Hypothalamus (tissue), 51 donors: ENCODE measurements around the gene FETUB.
"Not testable (repeated sequence)": the region's sequence is repeated elsewhere in the genome, so short reads cannot be mapped to it uniquely, and the experiment has no call there.

Source experiments
- DNase-seq, 51 donors: peaks; one replicate each; lab custom pipeline; 2025; lab: John Stamatoyannopoulos, UW

FETUB gene

GRCh38 chr3:186668426-186668825 lies 28.2 kb downstream of the FETUB start:
- no peak for DNase-seq

DNA sequence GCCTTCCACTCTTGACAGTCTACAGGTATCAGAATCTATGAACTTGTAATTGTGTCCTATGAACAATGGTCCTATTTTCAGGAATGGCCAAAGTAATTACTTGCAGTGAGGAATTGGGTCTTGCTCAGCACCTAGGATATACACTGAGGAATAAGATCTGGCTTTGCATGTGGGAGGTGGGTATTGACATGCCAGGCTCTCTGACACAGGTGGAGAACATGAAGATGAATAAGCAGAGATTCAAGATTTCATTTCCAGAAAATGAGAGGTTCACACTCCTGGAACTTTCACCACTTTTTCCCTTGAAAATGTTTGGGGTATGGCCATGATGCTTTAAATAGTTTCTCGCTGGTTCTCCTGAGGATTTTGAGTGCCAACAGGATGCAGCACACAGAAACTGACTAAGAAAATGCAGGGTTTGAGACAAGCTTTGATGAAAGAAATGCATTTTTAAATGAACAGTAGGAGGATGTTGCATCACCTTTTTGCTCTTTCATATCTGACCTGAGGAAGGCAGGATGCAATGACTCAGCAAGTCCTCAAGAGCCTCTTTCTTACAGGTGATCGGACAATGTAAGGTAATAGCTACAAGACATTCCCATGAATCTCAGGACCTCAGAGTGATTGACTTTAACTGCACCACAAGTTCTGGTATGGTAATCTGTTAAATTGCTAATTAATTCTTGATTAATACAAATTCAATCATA lies 29.3 kb downstream of the FETUB start:
- no peak for DNase-seq

GRCh38 chr3:186670155-186670554 lies 30.0 kb downstream of the FETUB start:
- no peak for DNase-seq

GRCh38 chr3:186671051-186671450 lies 30.9 kb downstream of the FETUB start:
- DNase-seq, result no peak

- DNase-seq, result no peak
These were observed 38.4 kb downstream of the FETUB start for GRCh38 chr3:186678604-186679003.

- DNase-seq, result no peak
These were observed 39.0 kb downstream of the FETUB start for GRCh38 chr3:186679151-186679550.

GRCh38 chr3:186680869-186681268 lies 40.7 kb downstream of the FETUB start:
- DNase-seq, result no peak

DNA sequence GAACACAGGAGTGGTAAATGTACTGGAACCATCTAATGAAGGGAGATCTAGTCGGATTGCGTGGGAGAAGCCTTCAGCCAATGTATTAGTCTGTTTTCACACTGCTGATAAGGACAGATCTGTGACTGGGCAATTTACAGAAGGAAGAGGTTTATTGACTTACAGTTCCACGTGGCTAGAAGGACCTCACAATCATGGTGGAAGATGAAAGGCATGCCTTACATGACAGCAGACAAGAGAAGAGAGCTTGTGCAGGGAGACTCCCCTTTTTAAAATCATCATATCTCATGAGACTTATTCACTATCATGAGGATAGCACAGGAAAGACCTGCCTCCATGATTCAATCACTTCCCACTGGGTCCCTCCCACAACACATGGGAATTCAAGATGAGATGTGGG lies 42.6 kb downstream of the FETUB start:
- no peak for DNase-seq

GRCh38 chr3:186683979-186684378 lies 43.8 kb downstream of the FETUB start:
- DNase-seq, result no peak

- DNase-seq, result not testable (repeated sequence)
These were observed 46.3 kb downstream of the FETUB start for GRCh38 chr3:186686475-186686874.

DNA sequence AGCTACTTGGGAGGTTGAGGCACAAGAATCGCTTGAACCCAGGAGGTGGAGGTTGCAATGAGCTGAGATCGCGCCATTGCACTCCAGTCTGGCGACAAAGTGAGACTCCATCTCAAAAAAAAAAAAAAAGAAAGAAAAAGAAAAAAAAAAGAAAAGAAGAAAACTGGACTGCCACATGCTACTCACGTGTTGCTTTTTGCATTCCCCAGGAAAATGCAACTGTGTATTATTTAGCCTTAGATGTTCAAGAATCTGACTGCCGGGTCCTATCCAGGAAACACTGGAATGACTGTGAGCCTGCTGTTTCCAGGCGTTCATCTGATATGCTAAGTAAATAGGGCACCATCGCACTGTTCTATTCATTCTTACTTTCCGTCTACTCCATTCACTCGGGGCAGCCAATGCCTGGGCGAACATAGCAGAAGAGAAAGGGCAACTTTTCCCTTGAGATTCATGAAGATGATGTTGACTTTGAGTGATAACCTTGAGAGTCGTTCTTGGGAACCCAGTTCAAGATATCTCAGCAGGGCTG lies 47.0 kb downstream of the FETUB start:
- DNase-seq, result no peak

DNA sequence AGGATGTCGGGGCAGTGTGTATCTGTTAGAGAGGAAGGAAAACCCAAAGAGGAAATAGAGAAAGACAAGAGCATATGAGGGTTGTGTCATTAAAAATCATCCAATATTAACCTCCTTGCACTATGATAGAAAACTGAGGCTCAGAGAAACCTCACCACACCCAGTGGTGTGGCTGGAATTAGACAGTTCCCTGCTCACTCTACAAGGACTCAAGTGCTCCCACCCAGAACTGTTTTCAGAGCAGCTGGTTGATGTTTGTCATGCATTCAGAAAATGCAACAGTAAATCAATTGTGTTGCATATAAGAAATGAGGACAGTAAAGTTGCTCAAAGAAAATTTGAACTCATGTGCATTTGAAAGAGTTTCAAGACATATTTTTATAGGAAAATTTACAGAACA lies 50.1 kb downstream of the FETUB start:
- not testable (repeated sequence) for DNase-seq

- no peak for DNase-seq
These were observed 51.5 kb downstream of the FETUB start for GRCh38 chr3:186691676-186692075.

- no peak for DNase-seq
These were observed 53.6 kb downstream of the FETUB start for GRCh38 chr3:186693843-186694242.

- DNase-seq, result no peak
These were observed 54.3 kb downstream of the FETUB start for GRCh38 chr3:186694288-186695032.

DNA sequence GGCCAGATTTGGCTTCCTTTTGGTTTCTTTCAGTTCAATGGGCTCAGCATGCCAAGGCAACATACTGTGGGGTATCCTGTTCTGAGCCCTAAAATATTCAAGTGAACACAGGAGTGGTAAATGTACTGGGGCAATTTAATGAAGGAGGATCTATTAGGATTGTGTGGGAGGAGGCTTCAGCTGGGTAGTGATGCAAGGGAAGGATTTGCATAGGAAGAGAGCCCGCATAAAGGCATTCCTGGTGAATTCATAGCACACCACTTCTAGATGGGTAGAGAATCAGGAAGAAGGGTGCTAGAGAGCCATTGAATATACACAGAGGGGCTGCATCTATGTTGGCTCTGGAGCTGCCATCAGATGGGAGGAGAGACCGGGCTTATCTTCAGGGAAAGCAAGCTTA lies 56.3 kb downstream of the FETUB start:
- DNase-seq, result no peak

- DNase-seq, result no peak
These were observed 57.3 kb downstream of the FETUB start for GRCh38 chr3:186697510-186697909.

GRCh38 chr3:186700267-186700666 lies 60.1 kb downstream of the FETUB start:
- no peak for DNase-seq

- not testable (repeated sequence) for DNase-seq
These were observed 62.3 kb downstream of the FETUB start for GRCh38 chr3:186702451-186702850.
